Activated B cell treated with CpG ODN at 0.5 μM for 24 hours (primary cell): Measurements from ENCODE around the gene SPAG16. TPM values are rescaled to one million over a fixed set of nuclear protein-coding genes. Genes with fewer than 3 reads are reported as not detected.

Experiments used
- ATAC-seq: fragments of 200-7000 bp; cut with Tn5 transposase; one replicate; pipeline ENCODE4 v1.10.0; 2021; ENCODE audit warnings: low read depth, mild to moderate bottlenecking, moderate library complexity
- CTCF ChIA-PET: fragments of 350-600 bp; sonication (Branson Sonifier 250); formaldehyde crosslinking; loops from one replicate; lab custom pipeline; 2021; ENCODE audit warnings: antibody characterized with exemption; lab: Charles Lee
- POLR2A ChIA-PET: fragments of 350-600 bp; sonication (Branson Sonifier 250); formaldehyde crosslinking; loops from one replicate; lab custom pipeline; 2021; ENCODE audit warnings: antibody characterized with exemption; lab: Charles Lee
- DNase-seq: peaks from one replicate; pipeline ENCODE4 v3.0.0; 2022
- H3K27ac Mint-ChIP-seq: one replicate; pipeline ENCODE4 v1.8.0; 2020; ENCODE audit warnings: mixed read lengths
- H3K27me3 Mint-ChIP-seq: one replicate; pipeline ENCODE4 v1.8.0; 2021; ENCODE audit warnings: mixed read lengths
- H3K36me3 Mint-ChIP-seq: one replicate; pipeline ENCODE4 v1.8.0; 2021; ENCODE audit warnings: low read depth, mixed read lengths
- H3K4me1 Mint-ChIP-seq: one replicate; pipeline ENCODE4 v1.8.0; 2021; ENCODE audit warnings: mixed read lengths
- H3K4me3 Mint-ChIP-seq: one replicate; pipeline ENCODE4 v1.8.0; 2020; ENCODE audit warnings: mild to moderate bottlenecking, mixed read lengths
- H3K9me3 Mint-ChIP-seq: one replicate; pipeline ENCODE4 v1.8.0; 2020; ENCODE audit warnings: mixed read lengths
- intact Hi-C: fragments of 100-400 bp; cut with micrococcal nuclease; formaldehyde crosslinking; loops from one replicate; pipeline ENCODE4 v1.15.1; 2024
- total RNA-seq: library from RNA; stranded (reverse); gene quantifications from 2 replicates; pipeline ENCODE4 v1.2.3, GENCODE V29; 2022
- TF ChIP-seq, protein P1 (sequence below): fragments of 200-600 bp; IDR thresholded peaks from one replicate; pipeline ENCODE4 v1.8.0; 2022; ENCODE audit warnings: antibody characterized with exemption, mild to moderate bottlenecking

The SPAG16 gene
- total RNA-seq, 1 donor from 2014 or later = 11.2 TPM

- no peak overlapping the region for H3K4me3 Mint-ChIP-seq
These were observed 479.7 kb downstream of the SPAG16 start for GRCh38 chr2:213763963-213764362.

DNA sequence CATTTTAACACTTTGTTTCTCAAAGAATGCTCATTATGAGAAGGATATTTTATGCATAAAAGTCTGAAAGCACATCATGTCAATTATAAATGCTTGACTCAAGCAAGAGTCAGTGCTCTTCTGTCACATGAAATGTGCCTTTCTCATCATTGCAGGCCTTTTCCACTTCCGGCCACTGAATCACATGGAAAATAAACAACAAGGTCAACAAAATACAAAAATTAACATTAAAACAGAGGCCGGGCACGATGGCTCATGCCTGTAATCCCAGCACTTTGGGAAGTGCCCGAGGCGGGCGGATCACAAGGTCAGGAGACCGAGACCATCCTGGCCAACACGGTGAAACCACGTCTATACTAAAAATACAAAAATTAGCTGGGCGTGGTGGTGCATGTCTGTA lies 480.6 kb downstream of the SPAG16 start:
- H3K9me3 Mint-ChIP-seq = no peaks in the 10 kb centered on the region
- ChIA-PET POLR2A (no interaction called here), CTCF (no interaction called here)
- no peaks in the 10 kb centered on the region for H3K36me3 Mint-ChIP-seq
- TF ChIP-seq, protein P1, sequence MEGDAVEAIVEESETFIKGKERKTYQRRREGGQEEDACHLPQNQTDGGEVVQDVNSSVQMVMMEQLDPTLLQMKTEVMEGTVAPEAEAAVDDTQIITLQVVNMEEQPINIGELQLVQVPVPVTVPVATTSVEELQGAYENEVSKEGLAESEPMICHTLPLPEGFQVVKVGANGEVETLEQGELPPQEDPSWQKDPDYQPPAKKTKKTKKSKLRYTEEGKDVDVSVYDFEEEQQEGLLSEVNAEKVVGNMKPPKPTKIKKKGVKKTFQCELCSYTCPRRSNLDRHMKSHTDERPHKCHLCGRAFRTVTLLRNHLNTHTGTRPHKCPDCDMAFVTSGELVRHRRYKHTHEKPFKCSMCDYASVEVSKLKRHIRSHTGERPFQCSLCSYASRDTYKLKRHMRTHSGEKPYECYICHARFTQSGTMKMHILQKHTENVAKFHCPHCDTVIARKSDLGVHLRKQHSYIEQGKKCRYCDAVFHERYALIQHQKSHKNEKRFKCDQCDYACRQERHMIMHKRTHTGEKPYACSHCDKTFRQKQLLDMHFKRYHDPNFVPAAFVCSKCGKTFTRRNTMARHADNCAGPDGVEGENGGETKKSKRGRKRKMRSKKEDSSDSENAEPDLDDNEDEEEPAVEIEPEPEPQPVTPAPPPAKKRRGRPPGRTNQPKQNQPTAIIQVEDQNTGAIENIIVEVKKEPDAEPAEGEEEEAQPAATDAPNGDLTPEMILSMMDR = no peak
- H3K4me1 Mint-ChIP-seq = peaks cover 2% of the 10 kb centered on the region
- H3K4me3 Mint-ChIP-seq = no peak overlapping the region
- H3K27me3 Mint-ChIP-seq = no peaks in the 10 kb centered on the region
- ATAC-seq (no peak), DNase-seq (no peak)
- H3K27ac Mint-ChIP-seq = no peak overlapping the region
- intact Hi-C loops = no loop called here

More at GRCh38 chr2:213763963-213764362, 479.7 kb downstream of the SPAG16 start:
- H3K9me3 Mint-ChIP-seq = no peaks in the 10 kb centered on the region
- no peaks in the 10 kb centered on the region for H3K36me3 Mint-ChIP-seq
- no peak for ATAC-seq
- no peak overlapping the region for H3K27ac Mint-ChIP-seq
- CTCF ChIA-PET = no interaction called here
- H3K27me3 Mint-ChIP-seq = no peaks in the 10 kb centered on the region
- TF ChIP-seq, protein P1 = no peak
- POLR2A ChIA-PET = no interaction called here
- H3K4me1 Mint-ChIP-seq = peaks cover 2% of the 10 kb centered on the region
- no peak for DNase-seq
- intact Hi-C loops = no loop called here

- DNase-seq (no peak), ATAC-seq (no peak)
- intact Hi-C loops = no loop called here
- Mint-ChIP-seq H3K4me3 (no peak overlapping the region), H3K9me3 (no peaks in the 10 kb centered on the region), H3K27ac (no peak overlapping the region), H3K4me1 (peaks cover 2% of the 10 kb centered on the region), H3K27me3 (no peaks in the 10 kb centered on the region), H3K36me3 (no peaks in the 10 kb centered on the region)
- CTCF ChIA-PET = no interaction called here
- POLR2A ChIA-PET = no interaction called here
- TF ChIP-seq, protein P1 = no peak
These were observed 481.8 kb downstream of the SPAG16 start for GRCh38 chr2:213766062-213766461.

- Mint-ChIP-seq H3K4me1 (peaks cover 2% of the 10 kb centered on the region), H3K27ac (no peak overlapping the region), H3K27me3 (no peaks in the 10 kb centered on the region), H3K36me3 (no peaks in the 10 kb centered on the region), H3K9me3 (no peaks in the 10 kb centered on the region), H3K4me3 (no peak overlapping the region)
- TF ChIP-seq, protein P1 = no peak
- ChIA-PET CTCF (no interaction called here), POLR2A (no interaction called here)
- intact Hi-C loops = no loop called here
- peak; percentile 42 for ATAC-seq
- no peak for DNase-seq
These were observed 482.2 kb downstream of the SPAG16 start for GRCh38 chr2:213766465-213766901.

DNA sequence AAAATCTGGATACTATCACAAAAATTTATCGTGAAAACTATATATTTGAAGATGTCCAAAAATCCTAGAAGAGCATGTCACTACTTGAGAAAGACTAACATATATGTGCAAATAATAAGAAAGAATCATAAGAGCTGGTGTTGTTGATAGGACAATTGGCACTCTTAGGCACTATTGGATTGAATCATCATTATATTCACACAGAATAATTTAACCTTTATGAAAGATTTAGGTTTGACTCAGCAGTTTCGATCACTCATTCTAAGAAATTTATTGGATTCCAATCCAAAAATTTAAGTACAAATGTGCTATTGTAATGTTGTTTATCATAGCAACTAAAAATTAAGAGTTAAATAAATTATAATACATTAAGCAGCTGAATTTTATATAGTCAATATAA lies 503.6 kb downstream of the SPAG16 start:
- ChIA-PET CTCF (no interaction called here), POLR2A (no interaction called here)
- H3K36me3 Mint-ChIP-seq = no peaks in the 10 kb centered on the region
- ATAC-seq = no peak
- H3K9me3 Mint-ChIP-seq = no peaks in the 10 kb centered on the region
- TF ChIP-seq, protein P1 = no peak
- H3K27me3 Mint-ChIP-seq = no peaks in the 10 kb centered on the region
- H3K4me3 Mint-ChIP-seq = no peak overlapping the region
- intact Hi-C loops = no loop called here
- no peaks in the 10 kb centered on the region for H3K4me1 Mint-ChIP-seq
- H3K27ac Mint-ChIP-seq = no peak overlapping the region
- DNase-seq = no peak
